Trophoblast cell (in vitro differentiated cells and primary cell): ENCODE measurements around the gene CADPS.

Source experiments
- DNase-seq, 2 donors: peaks; one replicate each; pipeline ENCODE4 v3.0.0-alpha.2; 2016
- H2AFZ ChIP-seq: 2 replicates; pipeline ENCODE4 v1.6.1; 2013; ENCODE audit warnings: low read length, moderate library complexity, mild to moderate bottlenecking; ENCODE audit not compliant: insufficient read depth, poor library complexity
- H2AK5ac ChIP-seq: 2 replicates; pipeline ENCODE4 v1.6.1; 2013; ENCODE audit warnings: mild to moderate bottlenecking, low read length
- H2BK120ac ChIP-seq: 2 replicates; pipeline ENCODE4 v1.6.1; 2013; ENCODE audit warnings: low read length, mild to moderate bottlenecking, moderate library complexity; ENCODE audit not compliant: insufficient read depth, poor library complexity
- H2BK12ac ChIP-seq: 2 replicates; pipeline ENCODE4 v1.6.1; 2013; ENCODE audit warnings: mild to moderate bottlenecking, low read length, moderate library complexity
- H2BK5ac ChIP-seq: 2 replicates; pipeline ENCODE4 v1.6.1; 2013; ENCODE audit warnings: low read length, low read depth, moderate library complexity, mild to moderate bottlenecking; ENCODE audit not compliant: poor library complexity
- H3K14ac ChIP-seq: 2 replicates; pipeline ENCODE4 v1.6.1; 2013; ENCODE audit warnings: mild to moderate bottlenecking, low read length
- H3K18ac ChIP-seq: 2 replicates; pipeline ENCODE4 v1.6.1; 2013; ENCODE audit warnings: mild to moderate bottlenecking, low read length
- H3K23ac ChIP-seq: 2 replicates; pipeline ENCODE4 v1.6.1; 2013; ENCODE audit warnings: low read length
- H3K27ac ChIP-seq: 2 replicates; pipeline ENCODE4 v1.5.1; 2013; ENCODE audit warnings: low read depth, mild to moderate bottlenecking, inconsistent platforms, low read length, moderate library complexity
- H3K27me3 ChIP-seq: 2 replicates; pipeline ENCODE4 v1.6.1; 2013; ENCODE audit warnings: inconsistent platforms, mild to moderate bottlenecking, low read length, moderate library complexity; ENCODE audit not compliant: insufficient read depth
- H3K36me3 ChIP-seq, 2 experiments: 1 replicate in 1 of 2; 2 replicates in 1 of 2; pipeline ENCODE4 v1.6.1; 2013; ENCODE audit warnings: low read length in 2 of 2, mild to moderate bottlenecking in 2 of 2, moderate library complexity in 1 of 2; ENCODE audit not compliant: insufficient read depth in 2 of 2, control insufficient read depth in 1 of 2
- H3K4ac ChIP-seq: 2 replicates; pipeline ENCODE4 v1.6.1; 2013; ENCODE audit warnings: low read depth, mild to moderate bottlenecking, low read length, moderate library complexity
- H3K4me1 ChIP-seq, 2 experiments: 1 replicate in 1 of 2; 2 replicates in 1 of 2; pipeline ENCODE4 v1.6.1; 2013; ENCODE audit warnings: low read length in 2 of 2, mild to moderate bottlenecking in 2 of 2, moderate library complexity in 1 of 2; ENCODE audit not compliant: insufficient read depth in 2 of 2, control insufficient read depth in 1 of 2
- H3K4me2 ChIP-seq: 2 replicates; pipeline ENCODE4 v1.6.1; 2013; ENCODE audit warnings: inconsistent platforms, mild to moderate bottlenecking, low read length, moderate library complexity
- H3K4me3 ChIP-seq: 2 replicates; pipeline ENCODE4 v1.5.1; 2013; ENCODE audit warnings: mild to moderate bottlenecking, low read depth, low read length, inconsistent platforms
- H3K79me1 ChIP-seq: one replicate; pipeline ENCODE4 v1.6.1; 2013; ENCODE audit warnings: low read length
- H3K79me2 ChIP-seq: 2 replicates; pipeline ENCODE4 v1.6.1; 2013; ENCODE audit warnings: low read length, mild to moderate bottlenecking; ENCODE audit not compliant: control insufficient read depth, insufficient read depth, poor library complexity
- H3K9ac ChIP-seq: 2 replicates; pipeline ENCODE4 v1.6.1; 2013; ENCODE audit warnings: mild to moderate bottlenecking, low read length
- H3K9me3 ChIP-seq: 2 replicates; pipeline ENCODE4 v1.6.1; 2013; ENCODE audit warnings: low read depth, mild to moderate bottlenecking, control low read depth, inconsistent platforms, low read length; ENCODE audit not compliant: insufficient read depth
- H4K12ac ChIP-seq: 2 replicates; pipeline ENCODE4 v1.6.1; 2013; ENCODE audit warnings: low read depth, mild to moderate bottlenecking, low read length, moderate library complexity
- H4K8ac ChIP-seq: 2 replicates; pipeline ENCODE4 v1.6.1; 2013; ENCODE audit warnings: low read depth, mild to moderate bottlenecking, low read length, moderate library complexity
- H4K91ac ChIP-seq: one replicate; pipeline ENCODE4 v1.6.1; 2013; ENCODE audit warnings: low read depth, mild to moderate bottlenecking, low read length, moderate library complexity
- WGBS: extraction: QIAGEN DNeasy Blood & Tissue Kit; methylation state at CpG from one replicate; pipeline ENCODE4 v1.1.7; 2013; ENCODE audit warnings: missing lambda C conversion rate; ENCODE audit not compliant: insufficient read length, insufficient coverage; ENCODE audit errors: extremely low coverage; 5-methylcytosine and 5-hydroxymethylcytosine counted together

CADPS gene

DNA sequence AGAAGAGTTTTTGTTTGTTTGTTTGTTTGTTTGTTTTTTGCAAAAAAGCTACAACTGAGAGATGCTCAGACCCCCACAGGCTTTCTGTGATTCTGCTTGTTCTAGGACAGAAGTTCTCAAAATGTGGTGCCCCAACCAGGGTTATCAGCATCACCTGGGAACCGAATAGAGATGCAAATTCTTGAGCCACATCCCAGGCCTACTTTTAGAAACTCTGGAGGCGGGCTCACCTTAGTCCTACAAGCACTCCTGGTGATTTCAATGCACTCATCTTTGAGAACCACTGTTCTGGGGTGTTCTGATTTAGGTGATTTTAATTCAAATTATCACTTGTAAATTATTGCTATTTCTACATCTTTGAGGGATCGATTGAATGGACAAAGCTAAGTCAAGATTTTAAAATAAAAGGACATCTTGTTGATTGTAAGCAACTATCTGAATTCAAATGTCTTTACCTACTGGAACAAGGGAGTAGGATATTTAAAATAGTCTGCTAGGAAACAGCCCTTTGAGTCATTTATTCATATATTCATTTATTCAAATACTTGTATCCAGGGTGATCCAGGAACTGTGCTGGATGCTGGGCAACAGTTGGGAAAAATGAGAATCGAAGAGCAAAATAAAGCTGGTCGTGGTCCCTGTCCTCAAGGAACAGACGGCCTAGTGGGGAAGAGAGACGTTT is 44.7 kb upstream of the CADPS start:
- Histone ChIP-seq H3K4me1 (peaks cover 0 to 4% of the 10 kb centered on the region in 2 experiments), H3K27ac (no peak overlapping the region), H3K36me3 (no peaks in the 10 kb centered on the region), H3K9me3 (no peaks in the 10 kb centered on the region), H3K4ac (no peak overlapping the region), H3K9ac (no peak overlapping the region), H2AK5ac (no peak overlapping the region), H4K8ac (no peak overlapping the region), H4K91ac (no peak overlapping the region), H3K14ac (no peak overlapping the region), H2BK12ac (no peak overlapping the region), H3K23ac (no peak overlapping the region), H3K79me1 (no peaks in the 10 kb centered on the region), H2BK120ac (no peak overlapping the region), H3K4me2 (no peak overlapping the region), H2AFZ (no peak overlapping the region), H2BK5ac (no peak overlapping the region), H3K79me2 (no peaks in the 10 kb centered on the region), H4K12ac (no peak overlapping the region), H3K4me3 (no peak overlapping the region), H3K27me3 (no peaks in the 10 kb centered on the region), H3K18ac (no peak overlapping the region)
- no CpG with 5 or more reads among the region's 7 CpGs for WGBS
- DNase-seq: no peak

DNA sequence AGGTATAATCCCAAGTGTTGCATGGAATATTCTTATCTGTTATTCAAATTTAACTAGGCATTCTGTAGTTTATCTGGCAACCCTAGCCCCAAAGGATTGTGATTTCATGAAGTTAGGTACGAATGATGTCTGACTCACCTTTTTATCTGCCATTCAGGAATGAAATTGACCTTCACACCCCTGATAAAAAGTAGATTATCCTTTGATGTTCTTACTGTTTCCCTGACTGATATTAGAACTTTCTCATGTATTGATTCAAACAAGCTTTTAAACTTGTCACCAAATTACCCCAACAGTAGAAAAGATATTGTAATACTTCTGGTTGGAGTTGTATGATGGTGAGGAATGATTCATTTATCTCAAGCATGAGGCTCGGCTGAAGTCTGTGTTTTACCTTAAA is 43.6 kb upstream of the CADPS start:
- Histone ChIP-seq H3K14ac (no peak overlapping the region), H2AFZ (no peak overlapping the region), H2BK12ac (no peak overlapping the region), H3K4ac (no peak overlapping the region), H3K79me1 (no peaks in the 10 kb centered on the region), H2BK120ac (no peak overlapping the region), H2BK5ac (no peak overlapping the region), H3K36me3 (no peaks in the 10 kb centered on the region), H4K12ac (no peak overlapping the region), H3K18ac (no peak overlapping the region), H4K8ac (no peak overlapping the region), H3K27ac (no peak overlapping the region), H4K91ac (no peak overlapping the region), H3K4me2 (no peak overlapping the region), H3K9me3 (no peaks in the 10 kb centered on the region), H3K4me3 (no peak overlapping the region), H3K9ac (no peak overlapping the region), H2AK5ac (no peak overlapping the region), H3K79me2 (no peaks in the 10 kb centered on the region), H3K27me3 (no peaks in the 10 kb centered on the region), H3K4me1 (peaks cover 0 to 4% of the 10 kb centered on the region in 2 experiments), H3K23ac (no peak overlapping the region)
- no peak for DNase-seq
- no CpG with 5 or more reads among the region's 2 CpGs for WGBS

DNA sequence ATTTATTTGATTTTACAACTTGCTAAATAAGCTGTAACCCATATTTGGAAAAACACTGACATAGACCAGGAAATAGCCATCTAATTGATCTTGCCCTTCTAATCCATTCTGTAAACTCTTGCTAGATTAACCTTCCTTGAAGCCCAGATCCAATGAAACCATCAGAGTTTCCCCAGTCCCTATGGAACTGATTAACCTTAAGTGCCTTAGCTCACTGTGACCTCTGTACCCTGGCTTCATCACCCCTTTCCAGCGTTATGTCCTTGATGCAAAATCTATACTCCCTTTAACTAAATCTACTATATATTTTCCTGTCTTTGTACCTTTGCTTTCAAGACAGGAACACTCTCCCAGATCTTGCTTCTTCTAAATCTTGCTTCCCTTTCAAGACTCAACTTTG is 42.9 kb upstream of the CADPS start:
- no peak for DNase-seq
- Histone ChIP-seq H3K4me1 (peaks cover 0 to 4% of the 10 kb centered on the region in 2 experiments), H3K27me3 (no peaks in the 10 kb centered on the region), H4K91ac (no peak overlapping the region), H3K4me2 (no peak overlapping the region), H3K18ac (no peak overlapping the region), H3K4me3 (no peak overlapping the region), H4K8ac (no peak overlapping the region), H2AFZ (no peak overlapping the region), H3K4ac (no peak overlapping the region), H3K9ac (no peak overlapping the region), H3K14ac (no peak overlapping the region), H3K23ac (no peak overlapping the region), H3K79me2 (no peaks in the 10 kb centered on the region), H2BK5ac (no peak overlapping the region), H3K9me3 (no peaks in the 10 kb centered on the region), H2AK5ac (no peak overlapping the region), H2BK12ac (no peak overlapping the region), H4K12ac (no peak overlapping the region), H3K36me3 (no peaks in the 10 kb centered on the region), H2BK120ac (no peak overlapping the region), H3K27ac (no peak overlapping the region), H3K79me1 (no peaks in the 10 kb centered on the region)
- no CpG with 5 or more reads among the region's 1 CpG for WGBS

DNA sequence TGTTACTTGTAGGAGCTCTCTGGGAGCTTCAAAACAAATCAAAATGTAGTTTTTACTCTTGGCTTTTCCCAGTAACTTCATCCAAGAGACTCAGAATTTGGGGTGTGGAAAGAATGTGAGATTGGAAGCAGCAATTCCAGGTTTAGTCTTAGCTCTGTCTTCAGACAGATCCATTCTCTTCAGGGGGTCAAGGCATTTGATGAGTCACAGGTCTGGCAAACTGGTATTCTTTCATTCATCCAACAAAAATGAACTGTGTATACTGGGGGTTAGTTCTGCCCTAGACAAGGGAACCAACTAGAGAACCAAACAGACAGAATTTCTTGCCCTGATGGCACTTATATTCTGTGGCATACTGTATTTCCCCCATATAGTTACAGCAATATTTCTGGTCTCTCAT is 36.3 kb upstream of the CADPS start:
- no peak overlapping the region for H3K9ac ChIP-seq
- H3K4me1 ChIP-seq: no peaks in the 10 kb centered on the region
- H3K4me3 ChIP-seq: no peak overlapping the region
- H2AK5ac ChIP-seq: no peak overlapping the region
- no peaks in the 10 kb centered on the region for H3K36me3 ChIP-seq
- H3K79me1 ChIP-seq: no peaks in the 10 kb centered on the region
- no peak overlapping the region for H2BK5ac ChIP-seq
- no peak overlapping the region for H3K4me2 ChIP-seq
- H2BK12ac ChIP-seq: no peak overlapping the region
- no peak overlapping the region for H3K18ac ChIP-seq
- H2BK120ac ChIP-seq: no peak overlapping the region
- H3K27ac ChIP-seq: no peak overlapping the region
- no peak overlapping the region for H3K14ac ChIP-seq
- no peak overlapping the region for H2AFZ ChIP-seq
- H3K9me3 ChIP-seq: no peaks in the 10 kb centered on the region
- H3K23ac ChIP-seq: no peak overlapping the region
- no peaks in the 10 kb centered on the region for H3K27me3 ChIP-seq
- H4K8ac ChIP-seq: no peak overlapping the region
- H3K79me2 ChIP-seq: no peaks in the 10 kb centered on the region
- no peak overlapping the region for H3K4ac ChIP-seq
- H4K91ac ChIP-seq: no peak overlapping the region
- no peak for DNase-seq
- H4K12ac ChIP-seq: no peak overlapping the region
